HG02981 (cell line): Measurements from ENCODE around the gene TMBIM1.
"Not testable (repeated sequence)": the region's sequence is repeated elsewhere in the genome, so short reads cannot be mapped to it uniquely, and the experiment has no call there.

ENCODE experiments used
- ATAC-seq: cut with Tn5 transposase; IDR thresholded peaks from one replicate; pipeline ENCODE4 v1.9.1; 2021; ENCODE audit warnings: mild to moderate bottlenecking, moderate library complexity; ENCODE audit not compliant: unreplicated experiment

Gene TMBIM1

GRCh38 chr2:218273214-218273907 is 18.9 kb downstream of the TMBIM1 start:
- ATAC-seq: not testable (repeated sequence)

GRCh38 chr2:218272531-218273212 is 19.6 kb downstream of the TMBIM1 start:
- no peak for ATAC-seq

DNA sequence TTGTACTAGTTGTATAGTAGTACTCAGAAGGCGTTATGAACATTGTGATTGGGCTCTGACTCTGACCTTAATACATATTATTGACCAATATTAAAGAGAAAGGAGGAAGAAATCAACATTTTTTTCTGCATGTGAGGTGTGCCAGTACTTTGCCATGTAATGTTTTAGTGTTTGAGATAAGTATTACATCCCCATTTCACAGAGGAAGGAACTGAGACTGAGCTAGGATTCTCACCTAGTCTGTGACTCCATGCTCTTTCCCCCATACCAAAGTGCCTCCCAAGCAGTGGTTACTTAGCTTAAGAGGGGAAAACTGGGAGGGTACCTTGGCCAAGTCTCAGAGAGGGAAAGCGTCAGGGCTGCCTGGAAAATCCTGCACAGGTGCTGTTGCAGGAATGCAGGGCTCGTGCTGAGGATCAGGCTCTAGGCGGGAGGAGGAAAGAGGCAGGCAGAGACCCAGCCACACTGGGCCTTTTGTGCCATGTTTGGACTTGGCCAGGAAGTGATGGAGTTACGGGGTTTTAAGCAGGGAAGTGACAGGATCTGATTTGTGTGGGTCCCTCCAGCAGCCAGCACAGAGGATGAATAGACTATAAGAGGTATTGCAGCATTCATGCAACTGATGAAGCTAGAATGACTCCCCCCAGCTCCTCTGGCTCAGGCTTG is 20.3 kb downstream of the TMBIM1 start:
- ATAC-seq: no peak

DNA sequence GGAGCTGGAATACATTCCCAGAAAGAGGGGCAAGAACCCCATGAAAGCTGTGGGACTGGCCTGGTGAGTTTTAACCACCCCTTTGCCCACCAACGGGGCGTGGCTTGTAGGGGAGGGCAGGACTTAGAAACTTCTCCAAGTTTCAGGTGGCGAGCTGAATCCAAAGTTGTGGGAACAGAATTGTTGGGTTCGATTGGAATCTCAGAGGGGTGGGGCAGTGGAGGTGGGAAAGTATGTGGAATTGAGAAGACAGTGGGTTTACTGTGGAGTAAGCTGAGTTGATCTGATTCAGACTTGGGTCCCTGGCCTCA is 20.9 kb downstream of the TMBIM1 start:
- no peak for ATAC-seq

GRCh38 chr2:218270721-218271486 is 21.4 kb downstream of the TMBIM1 start:
- no peak for ATAC-seq

DNA sequence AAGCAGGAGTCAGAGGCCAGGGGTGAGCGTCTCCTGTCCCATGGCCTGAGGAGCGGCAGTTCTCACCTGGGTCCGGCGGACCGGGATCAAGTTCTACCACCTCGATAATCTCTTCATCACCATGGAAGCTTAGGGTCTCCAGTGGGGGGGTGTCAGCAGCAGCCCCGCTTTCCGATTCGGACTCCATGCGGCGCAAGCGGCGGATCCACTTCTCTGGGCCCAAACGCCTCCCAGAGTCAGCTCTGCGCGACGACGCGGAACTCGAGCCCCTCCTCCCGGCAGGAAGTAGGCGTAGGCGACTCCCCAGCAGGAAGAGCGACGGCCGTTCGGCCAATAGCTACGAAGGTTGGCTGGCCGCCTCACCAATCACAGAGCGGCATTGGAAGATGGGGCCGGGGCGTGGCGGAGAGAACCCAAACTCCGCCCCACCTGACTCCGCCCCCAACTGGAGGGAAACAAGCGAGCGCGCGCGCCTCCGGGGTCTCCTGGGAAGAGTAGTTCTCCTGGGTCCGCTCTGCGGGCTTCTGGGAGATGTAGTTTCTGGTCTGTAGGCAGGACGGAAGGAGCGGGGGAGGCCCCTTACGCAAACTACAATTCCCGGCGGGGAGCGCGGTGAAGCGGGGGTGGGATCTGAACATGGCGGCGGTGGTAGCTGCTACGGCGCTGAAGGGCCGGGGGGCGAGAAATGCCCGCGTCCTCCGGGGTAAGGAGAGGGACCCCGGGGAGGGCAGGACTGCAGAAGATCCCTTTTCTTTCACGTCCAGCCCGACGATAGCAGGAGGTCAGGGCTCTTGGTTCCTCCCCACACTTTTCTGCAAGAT is 22.2 kb downstream of the TMBIM1 start, which contains the start of the genes AAMP and PNKD:
TSS of gene AAMP (minus strand) at position 238 of the 821 bp plus-strand sequence. CDS start at position 187, 51 bp downstream.
TSS of gene PNKD (plus strand) at position 620 of the 821 bp plus-strand sequence. CDS start at position 637, 17 bp downstream.
- peak; percentile 86 for ATAC-seq

GRCh38 chr2:218267259-218267658 is 25.0 kb downstream of the TMBIM1 start:
- no peak for ATAC-seq

GRCh38 chr2:218266316-218266979 is 25.9 kb downstream of the TMBIM1 start:
- no peak for ATAC-seq

GRCh38 chr2:218265626-218266025 is 26.7 kb downstream of the TMBIM1 start:
- ATAC-seq: no peak

DNA sequence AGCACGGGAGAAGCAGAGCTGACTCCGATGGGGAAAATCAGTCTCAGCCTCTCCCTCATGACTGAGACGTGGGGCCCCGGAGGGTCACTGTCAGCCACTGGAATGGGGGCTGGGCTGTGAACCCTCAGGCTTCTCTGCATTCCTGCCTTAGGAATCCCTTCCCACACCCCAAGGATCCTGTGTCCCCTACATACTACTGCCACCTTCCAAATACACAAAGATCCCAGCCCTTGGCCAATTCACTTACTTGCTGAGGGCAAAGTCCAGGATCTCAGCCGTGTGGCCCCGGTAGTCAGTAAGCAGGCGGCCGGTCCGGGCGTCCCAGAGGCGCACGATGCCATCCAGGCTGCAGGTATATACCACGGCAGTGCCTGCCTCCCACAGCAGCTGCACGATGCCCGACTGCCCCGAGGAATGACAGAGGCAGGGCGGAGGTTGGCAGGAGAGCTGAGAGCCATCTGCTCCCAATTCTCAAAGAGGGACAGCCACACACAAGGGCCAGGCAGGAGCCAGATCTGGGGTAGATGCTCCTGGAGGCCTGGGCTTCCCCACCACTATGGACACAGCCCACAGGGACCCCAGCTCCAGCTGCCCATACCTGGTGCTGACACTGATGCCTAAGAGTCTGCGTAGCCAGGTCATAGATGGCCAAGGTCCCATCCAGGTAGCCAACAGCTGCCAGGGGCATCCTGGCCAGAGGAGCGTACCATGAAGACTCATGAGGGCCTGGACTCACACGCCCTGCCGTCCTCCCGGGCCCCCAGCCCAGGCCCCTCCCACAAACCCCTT is 27.3 kb downstream of the TMBIM1 start:
- no peak for ATAC-seq

GRCh38 chr2:218263817-218264641 is 28.3 kb downstream of the TMBIM1 start:
- ATAC-seq: no peak

- ATAC-seq: no peak
These were observed 29.4 kb downstream of the TMBIM1 start for GRCh38 chr2:218262631-218263586.

- ATAC-seq: no peak
These were observed 30.1 kb downstream of the TMBIM1 start for GRCh38 chr2:218262237-218262600.

- ATAC-seq: no peak
These were observed 30.7 kb downstream of the TMBIM1 start for GRCh38 chr2:218261423-218262236.

DNA sequence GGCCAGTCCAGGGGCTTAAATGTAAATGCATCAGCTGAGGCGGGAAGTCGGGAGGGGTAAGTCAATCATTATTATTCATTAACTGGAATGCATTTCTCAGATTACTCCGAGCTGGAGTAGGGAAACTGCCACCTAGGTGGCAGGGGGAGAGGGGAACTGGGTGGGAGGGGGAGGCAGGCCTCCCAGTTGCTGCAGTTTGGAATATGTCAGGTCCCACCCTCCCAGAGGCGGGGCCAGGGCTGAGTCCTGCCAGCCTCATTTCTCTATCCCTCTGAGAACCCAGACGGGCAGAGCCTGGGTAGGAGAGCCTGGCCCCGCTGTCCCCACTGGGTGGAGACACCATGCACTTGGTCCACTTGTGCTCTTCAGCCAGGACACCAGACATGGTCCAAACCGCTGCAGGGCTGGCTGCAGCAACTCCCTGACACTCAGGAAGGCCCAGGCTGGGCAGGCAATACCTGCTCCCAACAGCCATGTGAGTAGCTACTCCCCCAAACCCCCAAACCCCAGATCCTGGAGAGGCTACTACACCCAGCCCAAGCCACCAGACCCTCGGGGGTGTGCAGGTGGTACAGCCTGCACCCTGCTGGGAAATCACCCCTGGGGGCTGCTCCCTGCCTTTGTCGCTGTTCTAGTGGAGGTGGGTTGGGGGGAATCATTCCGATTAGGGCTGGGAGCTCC is 31.4 kb downstream of the TMBIM1 start, which contains the start of gene GPBAR1:
TSS of gene GPBAR1 (plus strand) at position 274 of the 681 bp plus-strand sequence. CDS start 1,710 bp downstream, outside the sequence.
- ATAC-seq: no peak
